ENCODE data around the gene ASCC1.
A peak's percentile ranks its signal among the peaks of the same experiment; 100 is the strongest.

The ASCC1 gene

GRCh38 chr10:72080042-72080975 is 135.8 kb downstream of the ASCC1 start:
- DNase-seq: no peak

GRCh38 chr10:72079356-72079755 is 136.7 kb downstream of the ASCC1 start:
- DNase-seq: peak; percentile 53

- DNase-seq: no peak
These were observed 138.6 kb downstream of the ASCC1 start for GRCh38 chr10:72077275-72077990.

- no peak for DNase-seq
These were observed 139.3 kb downstream of the ASCC1 start for GRCh38 chr10:72076756-72077155.

GRCh38 chr10:72075376-72076115 is 140.5 kb downstream of the ASCC1 start:
- peak; percentile 37 for DNase-seq

- DNase-seq: no peak
These were observed 141.3 kb downstream of the ASCC1 start for GRCh38 chr10:72074574-72075375.

- DNase-seq: no peak
These were observed 142.1 kb downstream of the ASCC1 start for GRCh38 chr10:72073708-72074573.

GRCh38 chr10:72072639-72073038 is 143.4 kb downstream of the ASCC1 start:
- DNase-seq: no peak

GRCh38 chr10:72072046-72072445 is 144.0 kb downstream of the ASCC1 start:
- no peak for DNase-seq

- no peak for DNase-seq
These were observed 146.1 kb downstream of the ASCC1 start for GRCh38 chr10:72069751-72070526.

GRCh38 chr10:72068901-72069446 is 147.1 kb downstream of the ASCC1 start:
- DNase-seq: no peak

- no peak for DNase-seq
These were observed 147.8 kb downstream of the ASCC1 start for GRCh38 chr10:72068126-72068765.

- no peak for DNase-seq
These were observed 148.5 kb downstream of the ASCC1 start for GRCh38 chr10:72067463-72068125.

- no peak for DNase-seq
These were observed 149.5 kb downstream of the ASCC1 start for GRCh38 chr10:72066318-72067284.

- no peak for DNase-seq
These were observed 150.5 kb downstream of the ASCC1 start for GRCh38 chr10:72065439-72066025.

- no peak for DNase-seq
These were observed 152.2 kb downstream of the ASCC1 start for GRCh38 chr10:72063703-72064391.

All from activated naive CD4-positive, alpha-beta T cell treated with anti-CD3 and anti-CD28 coated beads, Interleukin-2, amount 50 U/mL, for 16 hours (primary cell).